ENCODE results near the gene COQ8A.

DNA sequence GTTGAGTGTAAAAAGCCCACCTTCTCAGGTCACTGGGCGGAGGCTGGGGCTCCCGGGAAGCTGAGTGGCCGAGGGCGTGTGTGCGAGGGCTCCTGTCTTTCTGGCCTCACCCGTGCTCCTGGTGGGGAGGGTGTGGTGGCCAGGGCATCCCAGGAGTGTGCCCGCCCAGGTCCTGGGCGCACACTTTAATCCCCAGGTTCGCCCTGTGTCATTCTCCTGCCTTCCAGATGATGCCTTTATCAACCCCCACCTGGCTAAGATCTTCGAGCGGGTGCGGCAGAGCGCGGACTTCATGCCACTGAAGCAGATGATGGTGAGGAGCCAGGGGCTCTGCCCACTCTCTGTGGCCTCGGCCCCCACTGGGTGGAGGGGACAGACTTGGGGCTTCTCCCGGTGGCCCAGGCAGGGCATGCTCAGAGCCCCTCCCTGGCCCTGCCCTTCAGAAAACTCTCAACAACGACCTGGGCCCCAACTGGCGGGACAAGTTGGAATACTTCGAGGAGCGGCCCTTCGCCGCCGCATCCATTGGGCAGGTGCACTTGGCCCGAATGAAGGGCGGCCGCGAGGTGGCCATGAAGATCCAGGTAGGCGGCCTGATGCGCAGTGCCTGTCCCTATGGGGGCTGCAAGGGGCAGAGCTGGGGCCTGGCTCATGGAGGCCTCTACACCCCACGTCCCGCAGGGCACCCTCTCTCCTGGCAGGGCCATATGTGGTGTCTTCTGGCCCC is 42.5 kb downstream of the COQ8A start:
- TF ChIP-seq POLR2AphosphoS5 (IDR thresholded peaks at IDR 0.05) (no peak), CTCF (IDR thresholded peaks at IDR 0.05) (no peak), POLR2A (IDR thresholded peaks at IDR 0.05) (no peak)

All from gastroesophageal sphincter (tissue), 3 donors.